CD4-positive, alpha-beta T cell treated with Interleukin-15 for 1 hour (primary cell): ENCODE results near the gene C8G.

Source experiments
- DNase-seq: peaks from one replicate; pipeline ENCODE4 v3.0.0-alpha.2; 2020

C8G gene

GRCh38 chr9:136921307-136921706, 23.7 kb upstream of the C8G start:
- DNase-seq, result no peak

- no peak for DNase-seq
Measured at GRCh38 chr9:136921718-136922117, 23.3 kb upstream of the C8G start.

- DNase-seq, result no peak
Measured at GRCh38 chr9:136922540-136922939, 22.5 kb upstream of the C8G start.

- DNase-seq, result no peak
Measured at GRCh38 chr9:136923881-136924280, 21.2 kb upstream of the C8G start.

GRCh38 chr9:136925414-136926153, 19.5 kb upstream of the C8G start:
- no peak for DNase-seq

- no peak for DNase-seq
Measured at GRCh38 chr9:136926154-136926704, 18.8 kb upstream of the C8G start.

- DNase-seq, result no peak
Measured at GRCh38 chr9:136926749-136927148, 18.3 kb upstream of the C8G start.

- no peak for DNase-seq
Measured at GRCh38 chr9:136927343-136928271, 17.4 kb upstream of the C8G start.

- no peak for DNase-seq
Measured at GRCh38 chr9:136928591-136928990, 16.5 kb upstream of the C8G start.

- DNase-seq, result no peak
Measured at GRCh38 chr9:136930014-136930413, 15.0 kb upstream of the C8G start.

- no peak for DNase-seq
Measured at GRCh38 chr9:136931611-136932130, 13.4 kb upstream of the C8G start.

- DNase-seq, result no peak
Measured at GRCh38 chr9:136934277-136934676, 10.8 kb upstream of the C8G start.

- no peak for DNase-seq
Measured at GRCh38 chr9:136935651-136936050, 9.4 kb upstream of the C8G start.

GRCh38 chr9:136936645-136937170, 8.3 kb upstream of the C8G start:
- no peak for DNase-seq

GRCh38 chr9:136937186-136938001, 7.6 kb upstream of the C8G start:
- no peak for DNase-seq

GRCh38 chr9:136939431-136939995, 5.5 kb upstream of the C8G start:
- no peak for DNase-seq

GRCh38 chr9:136939996-136940525, 5.0 kb upstream of the C8G start:
- DNase-seq, result no peak

GRCh38 chr9:136940526-136941230, 4.4 kb upstream of the C8G start:
- no peak for DNase-seq

GRCh38 chr9:136941231-136942111, 3.6 kb upstream of the C8G start:
- DNase-seq, result no peak
